HCT116 (cell line): ENCODE measurements around the gene RGS19.

ENCODE experiments used
- POLR2A ChIP-seq: IDR thresholded peaks from 2 replicates; pipeline ENCODE4 v1.7.0; 2011; ENCODE audit warnings: borderline replicate concordance; ENCODE audit not compliant: insufficient read depth, insufficient read length; ENCODE audit errors: extremely low read depth
- TF ChIP-seq, protein P1 (sequence below), 3 experiments: fragments of 200-600 bp in 1 of 3; sonication (generic) in 1 of 3; IDR thresholded peaks in 2 of 3; conservative IDR thresholded peaks in 1 of 3; 2 replicates each; pipeline ENCODE4 v1.5.1; 2012 to 2017; ENCODE audit warnings: low read depth in 2 of 3, low read length in 2 of 3, antibody characterized with exemption in 1 of 3, borderline replicate concordance in 1 of 3, control low read depth in 1 of 3, mild to moderate bottlenecking in 1 of 3, mixed read lengths in 1 of 3, mixed run types in 1 of 3, moderate library complexity in 1 of 3; ENCODE audit not compliant: insufficient read depth in 1 of 3

DNA sequence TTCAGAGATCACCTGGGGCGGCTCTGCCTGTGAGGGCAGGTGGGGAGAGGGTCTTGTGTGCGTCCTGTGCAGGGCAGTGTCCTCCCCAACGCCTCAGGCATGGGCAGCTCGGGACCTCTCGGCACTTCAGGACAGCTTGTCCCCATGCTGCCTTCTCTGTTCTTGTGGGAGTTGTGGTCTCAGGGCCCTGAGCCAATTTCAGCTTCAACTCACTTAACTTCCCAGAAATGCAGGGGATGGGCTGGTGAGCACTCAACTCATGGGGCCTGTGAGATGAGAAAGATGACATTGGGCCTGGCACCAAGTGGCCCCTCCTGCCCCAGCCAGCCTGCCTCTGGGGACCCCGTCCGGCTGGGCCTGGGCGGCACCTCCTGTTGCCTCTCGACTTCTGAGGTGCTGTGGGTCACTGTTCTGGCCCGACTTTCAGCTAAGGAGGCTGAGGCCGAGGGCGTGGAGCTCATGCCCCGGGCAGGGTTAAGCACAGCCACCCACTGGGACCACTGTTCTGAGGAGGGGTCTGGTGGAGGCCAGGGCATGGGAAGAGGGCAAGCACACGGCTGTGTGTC is 6.7 kb downstream of the RGS19 start:
- no peak for TF ChIP-seq POLR2A
- TF ChIP-seq, protein P1, sequence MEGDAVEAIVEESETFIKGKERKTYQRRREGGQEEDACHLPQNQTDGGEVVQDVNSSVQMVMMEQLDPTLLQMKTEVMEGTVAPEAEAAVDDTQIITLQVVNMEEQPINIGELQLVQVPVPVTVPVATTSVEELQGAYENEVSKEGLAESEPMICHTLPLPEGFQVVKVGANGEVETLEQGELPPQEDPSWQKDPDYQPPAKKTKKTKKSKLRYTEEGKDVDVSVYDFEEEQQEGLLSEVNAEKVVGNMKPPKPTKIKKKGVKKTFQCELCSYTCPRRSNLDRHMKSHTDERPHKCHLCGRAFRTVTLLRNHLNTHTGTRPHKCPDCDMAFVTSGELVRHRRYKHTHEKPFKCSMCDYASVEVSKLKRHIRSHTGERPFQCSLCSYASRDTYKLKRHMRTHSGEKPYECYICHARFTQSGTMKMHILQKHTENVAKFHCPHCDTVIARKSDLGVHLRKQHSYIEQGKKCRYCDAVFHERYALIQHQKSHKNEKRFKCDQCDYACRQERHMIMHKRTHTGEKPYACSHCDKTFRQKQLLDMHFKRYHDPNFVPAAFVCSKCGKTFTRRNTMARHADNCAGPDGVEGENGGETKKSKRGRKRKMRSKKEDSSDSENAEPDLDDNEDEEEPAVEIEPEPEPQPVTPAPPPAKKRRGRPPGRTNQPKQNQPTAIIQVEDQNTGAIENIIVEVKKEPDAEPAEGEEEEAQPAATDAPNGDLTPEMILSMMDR (IDR thresholded peaks at IDR 0.05 in 2 of 3, conservative IDR thresholded peaks at IDR 0.05 in 1 of 3; ENCODE audit: borderline replicate concordance in 1 of 3, insufficient read depth in 1 of 3, low read depth in 2 of 3, low read length in 2 of 3), result no peak
